ENCODE results near the gene STAT1.

- no peak for TF ChIP-seq CTCF (IDR thresholded peaks at IDR 0.05)
- no peak for TF ChIP-seq POLR2A (IDR thresholded peaks at IDR 0.05)
These were observed 6.8 kb downstream of the STAT1 start for GRCh38 chr2:191006997-191007783.
